Spleen (tissue), 11 donors: Measurements from ENCODE around the gene C3orf20. TPM values are rescaled to one million over a fixed set of nuclear protein-coding genes. Genes with fewer than 3 reads are reported as not detected.
A peak's percentile ranks its signal among the peaks of the same experiment; 100 is the strongest.

Source experiments
- DNase-seq: peaks from one replicate; pipeline ENCODE4 v3.0.0-alpha.2; 2020
- H3K27ac ChIP-seq, 8 donors: fragments of 200-600 bp; sonication (generic) in 7 of 8; 1 replicate in 4 of 8; 2 replicates in 4 of 8; pipeline versions ENCODE4 v1.5.0 to v1.8.0; 2016 to 2021; ENCODE audit warnings: inconsistent platforms in 4 of 8, mild to moderate bottlenecking in 4 of 8, moderate library complexity in 1 of 8
- H3K27me3 ChIP-seq, 7 donors: fragments of 200-600 bp; sonication (generic) in 6 of 7; replicated peaks in 1 of 7; 1 replicate in 4 of 7; 2 replicates in 3 of 7; pipeline versions ENCODE4 v1.5.0 to v1.8.0; 2016 to 2021; ENCODE audit warnings: inconsistent platforms in 3 of 7, mild to moderate bottlenecking in 1 of 7
- H3K36me3 ChIP-seq, 6 donors: fragments of 200-600 bp; sonication (generic) in 5 of 6; 1 replicate in 4 of 6; 2 replicates in 2 of 6; pipeline versions ENCODE4 v1.5.0 to v1.8.0; 2016 to 2021; ENCODE audit warnings: inconsistent platforms in 2 of 6
- H3K4me1 ChIP-seq, 6 donors: fragments of 200-600 bp; sonication (generic) in 5 of 6; 1 replicate in 3 of 6; 2 replicates in 3 of 6; pipeline versions ENCODE4 v1.5.0 to v1.8.0; 2016 to 2021; ENCODE audit warnings: inconsistent platforms in 3 of 6
- H3K4me3 ChIP-seq, 8 donors: fragments of 200-600 bp; sonication (generic) in 7 of 8; 1 replicate in 4 of 8; 2 replicates in 4 of 8; pipeline versions ENCODE4 v1.5.0 to v1.8.0; 2016 to 2021; ENCODE audit warnings: inconsistent platforms in 4 of 8, mild to moderate bottlenecking in 4 of 8, moderate library complexity in 2 of 8
- H3K9me3 ChIP-seq, 8 donors: fragments of 200-600 bp; sonication (generic) in 7 of 8; 1 replicate in 4 of 8; 2 replicates in 4 of 8; pipeline versions ENCODE4 v1.5.0 to v1.8.0; 2016 to 2021; ENCODE audit warnings: inconsistent platforms in 4 of 8
- CTCF ChIP-seq, 11 experiments: fragments of 200-600 bp in 7 of 11; fragments of 450-650 bp in 4 of 11; sonication (generic) in 4 of 11; IDR thresholded peaks in 8 of 11; conservative IDR thresholded peaks in 3 of 11; 1 replicate in 7 of 11; 2 replicates in 4 of 11; pipeline versions ENCODE4 v1.4.0 to v1.8.0; 2016 to 2021; ENCODE audit warnings: antibody characterized with exemption in 11 of 11, inconsistent platforms in 4 of 11, mild to moderate bottlenecking in 1 of 11
- POLR2A ChIP-seq, 3 donors: fragments of 450-650 bp; IDR thresholded peaks; one replicate each; pipeline ENCODE4 v1.5.1; 2017; ENCODE audit warnings: antibody characterized with exemption in 3 of 3, mild to moderate bottlenecking in 1 of 3
- POLR2AphosphoS5 ChIP-seq, 3 donors: sonication (generic); formaldehyde crosslinking; IDR thresholded peaks; one replicate each; pipeline ENCODE4 v1.5.1; 2017; ENCODE audit warnings: antibody characterized with exemption in 3 of 3
- WGBS, 5 donors: extraction: QIAGEN DNeasy Blood & Tissue Kit in 3 of 5; methylation state at CpG; one replicate each; pipeline versions ENCODE4 v1.1.5 to v1.1.7; 2013 to 2018; 5-methylcytosine and 5-hydroxymethylcytosine counted together
- intact Hi-C: fragments of 100-400 bp; cut with DNase I; formaldehyde crosslinking; loops from one replicate; pipeline ENCODE4 v1.15.0; 2023; ENCODE audit warnings: low total_unique reads
- polyA plus RNA-seq, 3 donors: library from polyadenylated mRNA; stranded (reverse); fragments of 200-250 nt; gene quantifications; one replicate each; pipeline ENCODE4 v1.2.1, GENCODE V29; 2013
- total RNA-seq, 7 donors: library from RNA; depleted of rRNA in 3 of 7; stranded (reverse); fragments of >200 nt in 3 of 7; fragmentation: NEBNext Ultra II Directional in 4 of 7; extraction: Animal tissue kit (Norgen Biotek cat#: 25700) in 4 of 7; gene quantifications; one replicate each; pipeline versions ENCODE4 v1.1.0 to v1.2.1, GENCODE V29; 2016 to 2021
- donor health status: healthy with polysubstance abuse.
- donor health status: DM: no; HTN: no; CAD: no; lungs with moderate emphysema.
- donor health status: DM: no; HTN: no; CAD: no.
- donor health status: Bipolar disorder and iron deficiency.
- donor health status: healthy.
- donor health status: DM: no; HTN: no; CAD: no.
- donor health status: DM: yes; HTN: yes; CAD: no.

C3orf20 gene
- total and polyA plus RNA-seq, 10 donors = 0.17 to 1.1 (median 0.30) TPM; not detected in 3

GRCh38 chr3:14793126-14793857 is 118.4 kb downstream of the C3orf20 start:
- Histone ChIP-seq H3K4me1 (peaks cover 0 to 32% (median 19%) of the 10 kb centered on the region in 6 donors), H3K27ac (peak overlapping the region; percentile 14 to 72 (median 56)), H3K9me3 (no peaks in the 10 kb centered on the region), H3K36me3 (no peaks in the 10 kb centered on the region), H3K4me3 (no peak overlapping the region), H3K27me3 (peaks cover 0 to 19% (median 0%) of the 10 kb centered on the region in 7 donors)
- 51 to 73% (median 63%) methylated on average over 15 of the region's 15 CpGs for WGBS, 5 donors
- peak; percentile 59 for DNase-seq
- intact Hi-C loops = loop anchor here (10.0 kb wide), 1 partner anchor 122 kb away; no protein-coding TSS in a partner anchor
- TF ChIP-seq POLR2A (IDR thresholded peaks at IDR 0.05) (no peak), POLR2AphosphoS5 (IDR thresholded peaks at IDR 0.05) (peak in 1 of 3 donors; percentile 11), CTCF (IDR thresholded peaks at IDR 0.05 in 8 of 11, conservative IDR thresholded peaks at IDR 0.05 in 3 of 11) (no peak)

DNA sequence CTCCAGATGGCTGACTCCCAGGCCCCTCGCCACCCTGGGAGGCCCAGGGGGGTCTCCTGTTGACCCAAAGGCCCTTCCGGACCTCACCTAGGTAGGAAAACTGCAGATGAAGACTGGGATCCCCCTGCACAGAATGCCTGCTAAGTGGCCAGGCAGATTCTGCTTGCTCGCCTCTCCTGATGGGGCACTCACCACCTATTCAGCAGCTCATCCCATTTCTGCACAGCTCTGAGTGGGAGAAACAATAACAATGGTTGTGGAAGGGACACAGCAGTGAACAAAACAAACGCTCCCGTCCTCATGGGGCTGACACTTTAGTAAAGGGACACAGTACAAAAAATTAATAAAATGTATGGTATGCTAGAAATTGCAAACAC is 118.9 kb downstream of the C3orf20 start:
- intact Hi-C loops = loop anchor here (10.0 kb wide), 1 partner anchor 121 kb away; no protein-coding TSS in a partner anchor
- no peak for DNase-seq
- Histone ChIP-seq H3K27ac (peak overlapping the region; percentile 5 to 72 (median 44)), H3K9me3 (no peaks in the 10 kb centered on the region), H3K36me3 (no peaks in the 10 kb centered on the region), H3K4me1 (peaks cover 0 to 32% (median 19%) of the 10 kb centered on the region in 6 donors), H3K27me3 (peaks cover 0 to 19% (median 0%) of the 10 kb centered on the region in 7 donors), H3K4me3 (no peak overlapping the region)
- no peak for TF ChIP-seq POLR2AphosphoS5 (IDR thresholded peaks at IDR 0.05)
- TF ChIP-seq CTCF (IDR thresholded peaks at IDR 0.05 in 8 of 11, conservative IDR thresholded peaks at IDR 0.05 in 3 of 11) = no peak
- no peak for TF ChIP-seq POLR2A (IDR thresholded peaks at IDR 0.05)
- WGBS, 5 donors = 73 to 89% (median 78%) methylated on average over 5 of the region's 5 CpGs

- Histone ChIP-seq H3K27ac (peak overlapping the region in 5 of 8 donors; percentile 26 to 72 (median 62)), H3K36me3 (no peaks in the 10 kb centered on the region), H3K4me1 (peaks cover 0 to 32% (median 19%) of the 10 kb centered on the region in 6 donors), H3K9me3 (no peaks in the 10 kb centered on the region), H3K27me3 (peaks cover 0 to 19% (median 0%) of the 10 kb centered on the region in 7 donors), H3K4me3 (no peak overlapping the region)
- TF ChIP-seq POLR2AphosphoS5 (IDR thresholded peaks at IDR 0.05) (no peak), CTCF (IDR thresholded peaks at IDR 0.05 in 8 of 11, conservative IDR thresholded peaks at IDR 0.05 in 3 of 11) (no peak), POLR2A (IDR thresholded peaks at IDR 0.05) (no peak)
- DNase-seq = no peak
- 90 to 98% (median 92%) methylated on average over 2 of the region's 2 CpGs for WGBS, 5 donors
- intact Hi-C loops = loop anchor here (10.0 kb wide), 1 partner anchor 120 kb away; no protein-coding TSS in a partner anchor
These were observed 119.5 kb downstream of the C3orf20 start for GRCh38 chr3:14794435-14794834.

GRCh38 chr3:14795996-14796395 is 121.1 kb downstream of the C3orf20 start:
- intact Hi-C loops = loop anchor here (10.0 kb wide), 1 partner anchor 119 kb away; no protein-coding TSS in a partner anchor
- H3K4me3 ChIP-seq = no peak overlapping the region
- TF ChIP-seq POLR2A (IDR thresholded peaks at IDR 0.05) = no peak
- no peak for TF ChIP-seq POLR2AphosphoS5 (IDR thresholded peaks at IDR 0.05)
- TF ChIP-seq CTCF (IDR thresholded peaks at IDR 0.05 in 8 of 11, conservative IDR thresholded peaks at IDR 0.05 in 3 of 11) = no peak
- WGBS, 5 donors = 73 to 87% (median 75%) methylated on average over 2 of the region's 2 CpGs
- DNase-seq = peak; percentile 19
- no peaks in the 10 kb centered on the region for H3K9me3 ChIP-seq
- peaks cover 0 to 39% (median 19%) of the 10 kb centered on the region in 6 donors for H3K4me1 ChIP-seq
- H3K27ac ChIP-seq = no peak overlapping the region
- H3K27me3 ChIP-seq = peaks cover 0 to 9% (median 0%) of the 10 kb centered on the region in 7 donors
- no peaks in the 10 kb centered on the region for H3K36me3 ChIP-seq
